ENCODE measurements around the gene SMCO2. TPM values are rescaled to one million over a fixed set of nuclear protein-coding genes. Genes with fewer than 3 reads are reported as not detected.

SMCO2 gene
- total RNA-seq, 1 experiment from 2014 or later, result 0.20 TPM

- peaks cover 0 to 5% (median 2%) of the 10 kb centered on the region in 3 experiments; a peak in 4 of 7 replicates for H3K36me3 Mint-ChIP-seq (ENCODE audit: insufficient read depth in 1 of 3, low read depth in 3 of 3)
- Histone ChIP-seq H4K8ac (replicated peaks; ENCODE audit: insufficient read length, low read depth, low read length) (no peak overlapping the region), H4K91ac (ENCODE audit: insufficient read length, low read depth, low read length) (no peak overlapping the region), H3K27ac (ENCODE audit: insufficient read length, low read depth, low read length) (no peak overlapping the region), H4K5ac (ENCODE audit: insufficient read length, low read depth, low read length) (no peak overlapping the region), H2BK5ac (ENCODE audit: insufficient read length, low read length) (no peak overlapping the region), H3K9ac (ENCODE audit: extremely low read depth, insufficient read length, low read length) (no peak overlapping the region), H3K23me2 (ENCODE audit: insufficient read length, low read depth, low read length, poor library complexity, severe bottlenecking) (no peaks in the 10 kb centered on the region), H3K4me2 (ENCODE audit: insufficient read depth, insufficient read length, low read length) (no peak overlapping the region), H3K56ac (ENCODE audit: insufficient read length, low read depth, low read length) (no peak overlapping the region), H3K4ac (ENCODE audit: low read depth, low read length) (no peak overlapping the region), H3K27me3 (ENCODE audit: insufficient read depth, low read length) (no peaks in the 10 kb centered on the region), H4K20me1 (ENCODE audit: control insufficient read depth, insufficient read depth, insufficient read length) (no peaks in the 10 kb centered on the region), H2BK120ac (ENCODE audit: low read depth, low read length, poor library complexity, severe bottlenecking) (no peak overlapping the region), H2BK15ac (ENCODE audit: low read depth, low read length) (no peak overlapping the region), H3K14ac (ENCODE audit: insufficient read depth, low read length) (no peak overlapping the region), H3K23ac (ENCODE audit: insufficient read length, low read depth, low read length) (no peak overlapping the region), H3K18ac (ENCODE audit: insufficient read length, low read depth, low read length) (no peak overlapping the region), H2BK20ac (ENCODE audit: low read depth, low read length, poor library complexity, severe bottlenecking) (no peak overlapping the region), H2BK12ac (ENCODE audit: insufficient read length, low read depth, low read length) (no peak overlapping the region), H3T11ph (ENCODE audit: low read length) (no peak overlapping the region), H3K9me3 (ENCODE audit: control insufficient read depth, low read depth, low read length) (no peaks in the 10 kb centered on the region), H3K4me1 (ENCODE audit: insufficient read depth, low read length) (no peaks in the 10 kb centered on the region; the same call in 1 of the 2 replicates), H3K79me1 (ENCODE audit: insufficient read depth, low read depth, low read length, poor library complexity, severe bottlenecking) (peaks cover 4% of the 10 kb centered on the region), H2AK5ac (ENCODE audit: insufficient read length, low read length) (no peak overlapping the region), H2AFZ (ENCODE audit: low read length) (no peak overlapping the region), H3K79me2 (ENCODE audit: insufficient read depth, low read length) (peaks cover 2% of the 10 kb centered on the region; the same call in 1 of the 2 replicates)
- H3K9me3 Mint-ChIP-seq, result no peaks in the 10 kb centered on the region
- H3K27ac Mint-ChIP-seq, result no peak overlapping the region
- no peaks in the 10 kb centered on the region for H3K27me3 Mint-ChIP-seq (ENCODE audit: low read depth)
- no peak for TF ChIP-seq CTCF (conservative IDR thresholded peaks at IDR 0.05)
- peaks cover 27 to 34% of the 10 kb centered on the region in 2 experiments for H3K4me1 Mint-ChIP-seq
- no peak for DNase-seq
- H3K4me3 Mint-ChIP-seq, result no peak overlapping the region
- no CpG with 5 or more reads among the region's 8 CpGs for WGBS (ENCODE audit: extremely low coverage, insufficient read length, low lambda C conversion rate)
Measured at GRCh38 chr12:27537855-27538675, 91.5 kb downstream of the SMCO2 start.
